Measurements from ENCODE around the gene EEFSEC.

The EEFSEC gene

GRCh38 chr3:128313071-128313725 is 159.9 kb downstream of the EEFSEC start:
- DNase-seq (ENCODE audit: low read depth in 1 of 2, low spot score in 1 of 2), result no peak

GRCh38 chr3:128313935-128314334 is 160.7 kb downstream of the EEFSEC start:
- no peak for DNase-seq (ENCODE audit: low read depth in 1 of 2, low spot score in 1 of 2)

- DNase-seq (ENCODE audit: low read depth in 1 of 2, low spot score in 1 of 2), result no peak
Measured at GRCh38 chr3:128315313-128315712, 162.0 kb downstream of the EEFSEC start.

GRCh38 chr3:128316481-128316891 is 163.2 kb downstream of the EEFSEC start:
- peak; percentile 18 to 31 for DNase-seq (ENCODE audit: low read depth in 1 of 2, low spot score in 1 of 2)

GRCh38 chr3:128317101-128317697 is 163.9 kb downstream of the EEFSEC start:
- DNase-seq (ENCODE audit: low read depth in 1 of 2, low spot score in 1 of 2), result no peak

- DNase-seq (ENCODE audit: low read depth in 1 of 2, low spot score in 1 of 2), result no peak
Measured at GRCh38 chr3:128317698-128318231, 164.5 kb downstream of the EEFSEC start.

GRCh38 chr3:128318275-128318941 is 165.1 kb downstream of the EEFSEC start:
- DNase-seq (ENCODE audit: low read depth in 1 of 2, low spot score in 1 of 2), result no peak

GRCh38 chr3:128319107-128319506 is 165.8 kb downstream of the EEFSEC start:
- DNase-seq (ENCODE audit: low read depth in 1 of 2, low spot score in 1 of 2), result no peak

- no peak for DNase-seq (ENCODE audit: low read depth in 1 of 2, low spot score in 1 of 2)
Measured at GRCh38 chr3:128319741-128320141, 166.5 kb downstream of the EEFSEC start.

GRCh38 chr3:128320551-128321340 is 167.5 kb downstream of the EEFSEC start:
- DNase-seq (ENCODE audit: low read depth in 1 of 2, low spot score in 1 of 2), result no peak

- no peak for DNase-seq (ENCODE audit: low read depth in 1 of 2, low spot score in 1 of 2)
Measured at GRCh38 chr3:128321418-128321817, 168.1 kb downstream of the EEFSEC start.

- DNase-seq (ENCODE audit: low read depth in 1 of 2, low spot score in 1 of 2), result peak; percentile 28 to 36
Measured at GRCh38 chr3:128322030-128323022, 169.0 kb downstream of the EEFSEC start.

GRCh38 chr3:128323206-128324081 is 170.2 kb downstream of the EEFSEC start:
- no peak for DNase-seq (ENCODE audit: low read depth in 1 of 2, low spot score in 1 of 2)

GRCh38 chr3:128324911-128325592 is 171.8 kb downstream of the EEFSEC start:
- DNase-seq (ENCODE audit: low read depth in 1 of 2, low spot score in 1 of 2), result no peak

GRCh38 chr3:128326051-128326823 is 173.0 kb downstream of the EEFSEC start:
- no peak for DNase-seq (ENCODE audit: low read depth in 1 of 2, low spot score in 1 of 2)

- DNase-seq (ENCODE audit: low read depth in 1 of 2, low spot score in 1 of 2), result no peak
Measured at GRCh38 chr3:128327606-128328031, 174.3 kb downstream of the EEFSEC start.

GRCh38 chr3:128328546-128329458 is 175.5 kb downstream of the EEFSEC start:
- DNase-seq (ENCODE audit: low read depth in 1 of 2, low spot score in 1 of 2), result no peak

Data from stimulated activated CD4-positive, alpha-beta T cell treated with anti-CD3 and anti-CD28 coated beads, Interleukin-15, amount 100 ng/mL, for 1 hour (primary cell).